ENCODE data around the gene XCL2.
A peak's percentile ranks its signal among the peaks of the same experiment; 100 is the strongest.

Gene XCL2

GRCh38 chr1:168512864-168513595 is 30.8 kb downstream of the XCL2 start:
- peak; percentile 22 for DNase-seq

GRCh38 chr1:168509875-168510791 is 33.7 kb downstream of the XCL2 start:
- peak; percentile 37 for DNase-seq

- no peak for DNase-seq
Measured at GRCh38 chr1:168509210-168509609, 34.6 kb downstream of the XCL2 start.

- no peak for DNase-seq
Measured at GRCh38 chr1:168507828-168508227, 36.0 kb downstream of the XCL2 start.

- no peak for DNase-seq
Measured at GRCh38 chr1:168507231-168507630, 36.6 kb downstream of the XCL2 start.

GRCh38 chr1:168506204-168506819 is 37.5 kb downstream of the XCL2 start:
- no peak for DNase-seq

- DNase-seq: no peak
Measured at GRCh38 chr1:168505006-168505405, 38.8 kb downstream of the XCL2 start.

GRCh38 chr1:168504064-168504837 is 39.5 kb downstream of the XCL2 start:
- peak; percentile 79 for DNase-seq

- no peak for DNase-seq
Measured at GRCh38 chr1:168499688-168500049, 44.1 kb downstream of the XCL2 start.

- no peak for DNase-seq
Measured at GRCh38 chr1:168498956-168499687, 44.7 kb downstream of the XCL2 start.

- DNase-seq: no peak
Measured at GRCh38 chr1:168498159-168498631, 45.6 kb downstream of the XCL2 start.

GRCh38 chr1:168497376-168497950 is 46.3 kb downstream of the XCL2 start:
- no peak for DNase-seq

GRCh38 chr1:168491527-168492164 is 52.2 kb downstream of the XCL2 start:
- no peak for DNase-seq
